Stimulated activated naive B cell treated with anti-CD40 and anti-IgM and Interleukin-4, amounts not matched to agents 10 μg/mL and 1 μg/mL and 100 μg/mL, for 72 hours (primary cell): ENCODE data around the gene STK17B.

Experiments used
- ATAC-seq, 2 donors: fragments of 150-1000 bp; cut with Tn5 transposase; replicated peaks; 2 replicates each; pipeline ENCODE4 v1.10.0; 2021; ENCODE audit warnings: moderate library complexity in 1 of 2
- DNase-seq: peaks from one replicate; pipeline ENCODE4 v3.0.0; 2021
- H3K27ac Mint-ChIP-seq: one replicate; pipeline ENCODE4 v1.8.0; 2022; ENCODE audit warnings: mild to moderate bottlenecking, mixed read lengths
- H3K27me3 Mint-ChIP-seq, 2 donors: one replicate each; pipeline ENCODE4 v1.8.0; 2022; ENCODE audit warnings: mixed read lengths in 2 of 2
- H3K36me3 Mint-ChIP-seq, 2 donors: one replicate each; pipeline ENCODE4 v1.8.0; 2022; ENCODE audit warnings: mixed read lengths in 2 of 2, mild to moderate bottlenecking in 1 of 2
- H3K4me1 Mint-ChIP-seq, 2 donors: one replicate each; pipeline ENCODE4 v1.8.0; 2022; ENCODE audit warnings: mixed read lengths in 2 of 2, mild to moderate bottlenecking in 1 of 2
- H3K4me3 Mint-ChIP-seq, 2 donors: one replicate each; pipeline ENCODE4 v1.8.0; 2022; ENCODE audit warnings: mild to moderate bottlenecking in 2 of 2, mixed read lengths in 2 of 2, moderate library complexity in 1 of 2
- H3K9me3 Mint-ChIP-seq, 2 donors: one replicate each; pipeline ENCODE4 v1.8.0; 2022; ENCODE audit warnings: mixed read lengths in 2 of 2, mild to moderate bottlenecking in 1 of 2

STK17B gene

GRCh38 chr2:196131949-196132925, 39.1 kb downstream of the STK17B start:
- Mint-ChIP-seq H3K4me3 (peak overlapping the region in 1 of 2 donors; percentile 8), H3K36me3 (peaks cover 67 to 76% of the 10 kb centered on the region in 2 donors), H3K27ac (peak overlapping the region; percentile 89), H3K27me3 (no peaks in the 10 kb centered on the region), H3K9me3 (peaks cover 32 to 35% of the 10 kb centered on the region in 2 donors), H3K4me1 (peaks cover 2 to 16% of the 10 kb centered on the region in 2 donors)
- ATAC-seq (peak; percentile 47 to 54), DNase-seq (peak; percentile 51)

DNA sequence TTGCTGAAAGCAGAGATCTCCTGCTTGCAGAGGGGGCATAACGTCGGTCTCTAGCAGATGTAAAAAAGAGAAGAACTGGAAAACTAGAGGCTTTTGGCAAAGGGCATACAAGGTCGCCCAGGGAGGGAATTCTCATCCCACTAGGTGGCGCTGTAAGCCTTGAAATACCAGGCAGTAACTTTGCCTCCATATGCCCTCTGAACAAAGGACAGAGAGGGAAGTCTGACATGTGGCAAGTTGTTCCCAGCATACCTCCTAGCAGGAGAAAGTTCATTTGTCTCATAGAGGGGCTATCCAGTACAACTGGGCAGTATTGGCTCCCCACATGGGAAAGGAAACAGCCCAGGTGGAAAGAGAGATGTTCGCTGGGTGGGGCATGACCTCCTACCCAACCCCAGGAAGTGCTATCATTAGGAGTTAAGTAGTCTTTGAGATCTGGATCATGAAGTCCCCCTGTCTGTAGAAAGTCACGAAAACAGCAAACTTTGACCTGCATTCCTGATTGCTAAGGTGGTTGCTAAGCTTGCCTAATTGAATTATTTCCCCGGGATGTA, 39.9 kb downstream of the STK17B start:
- Mint-ChIP-seq H3K27me3 (no peaks in the 10 kb centered on the region), H3K4me3 (peak overlapping the region in 1 of 2 donors; percentile 8), H3K27ac (peak overlapping the region; percentile 89), H3K36me3 (peaks cover 60 to 69% of the 10 kb centered on the region in 2 donors), H3K9me3 (peaks cover 35 to 36% of the 10 kb centered on the region in 2 donors), H3K4me1 (peaks cover 2 to 16% of the 10 kb centered on the region in 2 donors)
- DNase-seq, result no peak
- peak; percentile 64 to 66 for ATAC-seq

GRCh38 chr2:196130039-196130825, 41.1 kb downstream of the STK17B start:
- H3K9me3 Mint-ChIP-seq, result peaks cover 35 to 36% of the 10 kb centered on the region in 2 donors
- DNase-seq (no peak), ATAC-seq (no peak)
- no peaks in the 10 kb centered on the region for H3K27me3 Mint-ChIP-seq
- peak overlapping the region; percentile 81 for H3K27ac Mint-ChIP-seq
- H3K4me1 Mint-ChIP-seq, result peaks cover 2 to 16% of the 10 kb centered on the region in 2 donors
- H3K4me3 Mint-ChIP-seq, result no peak overlapping the region
- peaks cover 51 to 58% of the 10 kb centered on the region in 2 donors for H3K36me3 Mint-ChIP-seq

DNA sequence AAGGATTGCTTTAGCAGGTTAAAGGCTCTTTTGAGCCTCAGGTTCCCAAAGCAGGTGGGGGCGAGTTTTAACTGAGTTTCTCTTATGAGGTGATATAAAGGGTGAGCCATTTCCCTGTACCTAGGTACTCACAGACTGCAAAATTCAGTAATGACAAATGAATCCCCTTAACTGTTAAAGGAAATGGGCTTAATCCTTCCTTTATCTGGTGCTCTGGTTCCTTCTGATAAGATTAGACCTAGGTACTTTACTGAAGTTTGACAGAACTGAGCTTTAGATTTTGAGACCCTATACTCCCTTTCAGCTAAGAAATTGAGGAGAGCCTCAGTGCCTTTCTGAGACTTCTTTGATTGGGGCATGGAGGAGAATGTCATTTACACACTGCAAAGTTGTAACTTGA, 42.6 kb downstream of the STK17B start:
- Mint-ChIP-seq H3K9me3 (peaks cover 31 to 36% of the 10 kb centered on the region in 2 donors), H3K4me3 (no peak overlapping the region), H3K4me1 (peaks cover 2 to 16% of the 10 kb centered on the region in 2 donors), H3K36me3 (peaks cover 42 to 45% of the 10 kb centered on the region in 2 donors), H3K27ac (no peak overlapping the region), H3K27me3 (no peaks in the 10 kb centered on the region)
- DNase-seq, result no peak
- ATAC-seq, result no peak

DNA sequence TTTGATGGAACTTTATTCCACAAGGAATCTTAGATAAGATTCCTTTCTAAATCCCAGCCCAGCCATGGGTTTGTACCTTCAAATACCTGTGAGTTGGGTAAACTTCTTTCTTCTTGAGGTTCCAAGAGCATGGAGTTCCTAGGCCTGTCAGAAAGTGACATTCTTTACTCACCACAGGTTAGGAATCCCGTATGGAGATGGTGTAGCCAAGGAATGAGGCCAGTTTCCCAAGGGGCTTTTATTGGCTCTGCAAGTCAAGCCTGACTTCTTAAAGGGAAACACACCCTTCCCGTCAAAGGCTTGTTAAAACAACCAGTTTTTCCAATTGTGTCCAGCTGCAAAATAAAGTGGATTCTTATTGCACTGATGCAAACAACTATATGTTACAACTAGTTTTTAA, 45.8 kb downstream of the STK17B start:
- Mint-ChIP-seq H3K27me3 (no peaks in the 10 kb centered on the region), H3K36me3 (peaks cover 15 to 20% of the 10 kb centered on the region in 2 donors), H3K27ac (no peak overlapping the region), H3K9me3 (peaks cover 17 to 24% of the 10 kb centered on the region in 2 donors), H3K4me3 (no peak overlapping the region), H3K4me1 (peaks cover 0 to 1% of the 10 kb centered on the region in 2 donors)
- ATAC-seq, result no peak
- no peak for DNase-seq

DNA sequence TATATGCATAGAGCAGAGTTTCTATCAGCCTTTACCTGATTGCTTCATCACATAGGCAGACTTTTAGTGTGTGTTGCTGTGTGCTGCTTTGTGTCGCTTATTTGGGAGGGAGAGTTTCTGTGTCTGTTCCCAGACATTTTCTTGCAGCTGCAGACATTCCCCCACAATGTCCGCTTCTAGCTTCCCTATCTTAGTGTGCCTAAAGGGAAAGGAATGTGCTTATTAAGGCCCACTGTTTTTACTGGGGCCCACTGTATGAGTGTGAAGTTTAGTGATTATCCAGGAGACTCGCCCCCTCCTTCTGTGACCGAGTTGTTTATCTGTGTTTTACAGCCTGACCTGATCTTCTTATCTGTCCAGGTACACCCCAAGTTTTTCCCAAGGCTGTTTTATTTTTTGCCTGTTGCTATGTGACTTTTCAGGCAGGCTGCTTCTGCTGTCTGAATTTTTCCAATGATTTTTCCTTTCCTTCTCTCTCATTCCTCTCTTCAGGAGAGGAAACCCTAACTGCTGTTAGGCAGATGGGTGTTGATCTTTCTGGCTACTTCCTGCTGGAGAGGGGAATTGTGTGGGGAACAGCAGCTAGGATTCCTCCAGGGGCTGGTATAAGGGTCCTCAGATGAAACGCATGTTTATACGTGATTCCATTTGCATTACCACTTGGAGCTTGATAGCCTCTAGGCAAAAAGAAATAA, 47.6 kb downstream of the STK17B start:
- Mint-ChIP-seq H3K4me3 (no peak overlapping the region), H3K36me3 (peaks cover 1 to 6% of the 10 kb centered on the region in 2 donors), H3K27ac (peak overlapping the region; percentile 51), H3K9me3 (peaks cover 6 to 17% of the 10 kb centered on the region in 2 donors), H3K4me1 (peaks cover 0 to 1% of the 10 kb centered on the region in 2 donors), H3K27me3 (no peaks in the 10 kb centered on the region)
- no peak for DNase-seq
- no peak for ATAC-seq

- ATAC-seq (no peak), DNase-seq (no peak)
- no peak overlapping the region for H3K27ac Mint-ChIP-seq
- peaks cover 3 to 8% of the 10 kb centered on the region in 2 donors for H3K9me3 Mint-ChIP-seq
- H3K4me1 Mint-ChIP-seq, result peaks cover 0 to 1% of the 10 kb centered on the region in 2 donors
- H3K27me3 Mint-ChIP-seq, result no peaks in the 10 kb centered on the region
- no peak overlapping the region for H3K4me3 Mint-ChIP-seq
- H3K36me3 Mint-ChIP-seq, result peaks cover 0 to 5% of the 10 kb centered on the region in 2 donors
Measured at GRCh38 chr2:196119926-196120325, 51.5 kb downstream of the STK17B start.

DNA sequence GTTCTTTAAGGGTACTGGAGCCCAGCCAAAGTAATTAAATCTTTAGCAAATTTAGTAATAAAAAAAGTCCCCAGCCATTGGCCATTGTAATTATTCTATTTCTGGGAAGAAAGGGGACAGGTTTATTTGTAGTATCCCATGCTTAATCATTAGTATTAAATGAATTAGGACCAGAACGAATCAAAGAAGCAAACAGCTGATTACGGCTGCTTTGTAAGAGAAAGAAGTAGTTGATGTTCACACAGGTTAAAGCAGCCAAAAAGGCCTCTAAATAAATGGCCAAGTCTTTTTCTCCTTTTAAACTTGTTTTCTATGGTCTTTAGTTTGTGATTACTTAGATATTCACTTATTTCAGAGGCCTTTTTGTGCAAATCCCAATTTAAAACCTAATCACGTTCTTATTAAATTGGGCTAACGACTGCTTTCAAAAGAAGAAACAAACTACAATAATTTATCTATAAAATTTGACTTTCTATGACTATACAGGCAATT, 54.1 kb downstream of the STK17B start:
- Mint-ChIP-seq H3K27me3 (no peaks in the 10 kb centered on the region), H3K4me1 (peaks cover 3 to 9% of the 10 kb centered on the region in 2 donors), H3K9me3 (peaks cover 2 to 7% of the 10 kb centered on the region in 2 donors), H3K36me3 (peaks cover 0 to 5% of the 10 kb centered on the region in 2 donors), H3K4me3 (no peak overlapping the region), H3K27ac (no peak overlapping the region)
- DNase-seq, result no peak
- ATAC-seq, result no peak

- ATAC-seq (no peak), DNase-seq (no peak)
- Mint-ChIP-seq H3K9me3 (no peaks in the 10 kb centered on the region), H3K4me1 (peaks cover 16 to 31% of the 10 kb centered on the region in 2 donors), H3K36me3 (peaks cover 0 to 2% of the 10 kb centered on the region in 2 donors), H3K27ac (peak overlapping the region; percentile 31), H3K27me3 (no peaks in the 10 kb centered on the region), H3K4me3 (peak overlapping the region; percentile 10 to 19)
Measured at GRCh38 chr2:196113061-196113974, 58.1 kb downstream of the STK17B start.

DNA sequence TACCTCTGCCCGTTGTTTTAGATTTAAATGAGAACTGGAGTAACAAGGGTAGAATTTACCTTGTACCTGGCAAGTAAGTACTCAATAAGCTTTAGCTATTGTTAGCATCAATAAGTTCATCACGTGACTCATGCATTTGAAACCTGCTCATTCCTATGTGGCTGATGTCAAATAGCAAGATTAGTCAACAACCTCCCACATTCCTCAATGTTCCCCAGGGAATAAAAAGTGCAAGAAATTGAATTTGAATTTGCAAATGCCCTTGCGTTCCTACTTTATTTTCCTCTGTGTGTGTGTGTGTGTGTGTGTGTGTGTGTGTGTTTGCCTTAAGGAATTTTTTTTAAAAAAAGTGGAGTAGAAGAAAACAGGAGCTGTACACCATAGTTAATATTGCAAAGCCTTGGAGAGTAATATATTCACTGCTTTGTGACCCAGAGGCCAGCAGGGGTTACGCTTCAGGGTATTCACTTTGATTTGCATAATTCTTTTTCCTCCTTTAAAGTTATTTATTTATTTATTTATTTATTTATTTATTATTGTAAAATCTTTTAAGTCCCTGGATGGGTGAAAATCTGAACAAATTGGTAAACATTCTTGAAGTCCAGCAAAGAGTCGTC, 58.9 kb downstream of the STK17B start:
- Mint-ChIP-seq H3K27ac (no peak overlapping the region), H3K27me3 (no peaks in the 10 kb centered on the region), H3K4me3 (no peak overlapping the region), H3K9me3 (peaks cover 0 to 4% of the 10 kb centered on the region in 2 donors), H3K4me1 (peaks cover 22 to 39% of the 10 kb centered on the region in 2 donors), H3K36me3 (peaks cover 5 to 7% of the 10 kb centered on the region in 2 donors)
- DNase-seq, result no peak
- peak; percentile 38 to 46 for ATAC-seq

DNA sequence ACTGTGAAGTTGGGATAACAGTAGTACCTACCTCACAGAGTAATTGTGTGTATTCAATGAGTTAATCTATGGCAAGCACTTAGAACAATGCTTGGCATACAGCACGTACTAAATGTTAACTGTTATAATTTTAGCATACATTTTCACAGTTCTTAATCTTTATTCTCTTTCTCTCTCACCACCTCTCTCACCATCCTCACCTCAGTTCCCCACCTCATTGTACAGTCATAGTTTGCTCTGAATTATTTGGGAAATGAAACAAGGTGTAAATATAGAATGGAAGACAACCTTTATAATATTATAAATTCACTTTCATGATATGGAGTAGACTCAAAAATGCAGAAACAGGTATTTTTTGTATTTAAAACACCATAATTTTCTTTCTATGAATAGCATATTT, 62.8 kb downstream of the STK17B start:
- Mint-ChIP-seq H3K27ac (peak overlapping the region; percentile 93), H3K4me3 (peak overlapping the region; percentile 51 to 77), H3K4me1 (peaks cover 33 to 66% of the 10 kb centered on the region in 2 donors), H3K9me3 (peaks cover 0 to 6% of the 10 kb centered on the region in 2 donors), H3K27me3 (no peaks in the 10 kb centered on the region), H3K36me3 (peaks cover 9% of the 10 kb centered on the region in 2 donors)
- ATAC-seq, result peak; percentile 69 to 73
- no peak for DNase-seq

- ATAC-seq (no peak), DNase-seq (no peak)
- peaks cover 0 to 6% of the 10 kb centered on the region in 2 donors for H3K9me3 Mint-ChIP-seq
- H3K4me1 Mint-ChIP-seq, result peaks cover 48 to 79% of the 10 kb centered on the region in 2 donors
- H3K27me3 Mint-ChIP-seq, result no peaks in the 10 kb centered on the region
- peak overlapping the region; percentile 23 to 57 for H3K4me3 Mint-ChIP-seq
- H3K36me3 Mint-ChIP-seq, result peaks cover 9 to 12% of the 10 kb centered on the region in 2 donors
- peak overlapping the region; percentile 89 for H3K27ac Mint-ChIP-seq
Measured at GRCh38 chr2:196105951-196106350, 65.4 kb downstream of the STK17B start.
